Measurements from ENCODE around the gene GRIA1. TPM values are rescaled to one million over a fixed set of nuclear protein-coding genes. Genes with fewer than 3 reads are reported as not detected.

GRIA1 gene
- total and polyA plus RNA-seq, 2 of the 4 experiments (the other 2 are of a cell fraction) = 0.48 to 1.3 TPM

- in situ Hi-C loops (cut with MboI; ENCODE audit: low sequenced_read_pairs) = no loop called here
- Histone ChIP-seq H3K18ac (ENCODE audit: low read depth, low read length) (no peak overlapping the region), H3K14ac (replicated peaks; ENCODE audit: low read depth, low read length) (no peak overlapping the region), H2BK5ac (ENCODE audit: low read depth, low read length, poor library complexity, severe bottlenecking) (no peak overlapping the region), H4K91ac (ENCODE audit: insufficient read depth, low read depth, low read length) (no peak overlapping the region), H3K36me3 (ENCODE audit: control insufficient read depth, insufficient read depth, low read length) (no peaks in the 10 kb centered on the region), H3K56ac (ENCODE audit: extremely low read depth, insufficient read depth, low read length) (no peak overlapping the region), H3K4me2 (ENCODE audit: low read depth, low read length) (no peak overlapping the region), H4K5ac (ENCODE audit: low read depth, low read length) (no peak overlapping the region), H3K9me3 (ENCODE audit: control insufficient read depth, insufficient read depth, low read length) (no peaks in the 10 kb centered on the region), H2BK120ac (ENCODE audit: low read depth, low read length) (no peak overlapping the region), H2AK9ac (replicated peaks; ENCODE audit: low read depth, low read length, poor library complexity) (no peak overlapping the region), H4K20me1 (ENCODE audit: insufficient read depth, low read length) (no peaks in the 10 kb centered on the region), H2AK5ac (ENCODE audit: low read depth, low read length) (no peak overlapping the region), H3K4ac (ENCODE audit: low read depth, low read length) (no peak overlapping the region), H3K27me3 (ENCODE audit: control insufficient read depth, insufficient read depth, low read length) (no peaks in the 10 kb centered on the region; the same call in 1 of the 2 replicates), H3K9me1 (ENCODE audit: insufficient read depth, low read length) (no peaks in the 10 kb centered on the region; the same call in 1 of the 2 replicates), H3K4me3 (ENCODE audit: insufficient read depth, low read depth, low read length) (no peak overlapping the region), H4K8ac (ENCODE audit: low read depth in 2 of 2, low read length in 2 of 2) (no peak overlapping the region), H3K9ac (ENCODE audit: low read depth, low read length) (no peak overlapping the region), H3K23ac (ENCODE audit: low read depth, low read length) (no peak overlapping the region), H2AFZ (replicated peaks; ENCODE audit: low read length, poor library complexity) (no peak overlapping the region), H3K4me1 (ENCODE audit: control insufficient read depth, insufficient read depth, low read length) (no peaks in the 10 kb centered on the region), H3K79me1 (ENCODE audit: low read depth in 1 of 2, low read length in 2 of 2) (no peaks in the 10 kb centered on the region), H3K27ac (ENCODE audit: insufficient read depth, low read length) (no peak overlapping the region), H2BK15ac (ENCODE audit: low read depth, low read length) (no peak overlapping the region), H2BK20ac (ENCODE audit: low read depth, low read length) (no peak overlapping the region)
- TF ChIP-seq NFE2L2 (IDR thresholded peaks at IDR 0.05; ENCODE audit: low read depth, low read length) (no peak), CHD1 (IDR thresholded peaks at IDR 0.05; ENCODE audit: low read depth, low read length) (no peak)
- ChIA-PET POLR2A (ENCODE audit: unreplicated experiment) (no interaction called here), CTCF (no interaction called here)
- no peak for ATAC-seq (ENCODE audit: low read depth)
- no CpG with 5 or more reads among the region's 3 CpGs for WGBS, 2 experiments (ENCODE audit: extremely low coverage in 2 of 2, insufficient read length in 1 of 2)
- dilution Hi-C loops (cut with HindIII; ENCODE audit: low sequenced_read_pairs, unreplicated experiment) = no loop called here
- DNase-seq = no peak
- intact Hi-C loops (cut with micrococcal nuclease) = no loop called here
- no TSS peak for BruUV-seq (replicated peaks)
These were observed 205.8 kb downstream of the GRIA1 start for GRCh38 chr5:153696256-153696655.
